Mesenchymal stem cell (in vitro differentiated cells and primary cell): Measurements from ENCODE around the gene ITIH5.

Source experiments
- DNase-seq: peaks from one replicate; pipeline ENCODE4 v3.0.0-alpha.2; 2013
- H2AFZ ChIP-seq: one replicate; pipeline ENCODE4 v1.6.1; 2013; ENCODE audit warnings: low read depth, mild to moderate bottlenecking, control low read depth, inconsistent platforms, low read length, moderate library complexity
- H2AK5ac ChIP-seq: 2 replicates; pipeline ENCODE4 v1.6.1; 2013; ENCODE audit warnings: low read length, moderate library complexity, mild to moderate bottlenecking, inconsistent platforms; ENCODE audit not compliant: severe bottlenecking
- H2BK120ac ChIP-seq: one replicate; pipeline ENCODE4 v1.6.1; 2013; ENCODE audit warnings: low read depth, mild to moderate bottlenecking, inconsistent platforms, low read length, moderate library complexity
- H2BK12ac ChIP-seq, 2 experiments: one replicate each; pipeline ENCODE4 v1.6.1; 2013; ENCODE audit warnings: inconsistent platforms in 2 of 2, low read length in 2 of 2, mild to moderate bottlenecking in 2 of 2, moderate library complexity in 2 of 2, control low read depth in 1 of 2
- H2BK15ac ChIP-seq: one replicate; pipeline ENCODE4 v1.6.1; 2013; ENCODE audit warnings: mild to moderate bottlenecking, low read depth, inconsistent platforms; ENCODE audit not compliant: poor library complexity, severe bottlenecking
- H2BK5ac ChIP-seq: 2 replicates; pipeline ENCODE4 v1.6.1; 2013; ENCODE audit warnings: low read depth, mild to moderate bottlenecking, low read length, control low read depth, inconsistent platforms; ENCODE audit not compliant: poor library complexity, severe bottlenecking
- H3K14ac ChIP-seq, 2 experiments: one replicate each; pipeline ENCODE4 v1.6.1; 2013; ENCODE audit warnings: inconsistent platforms in 2 of 2, low read length in 2 of 2, control low read depth in 1 of 2, mild to moderate bottlenecking in 1 of 2, moderate library complexity in 1 of 2
- H3K18ac ChIP-seq, 2 experiments: one replicate each; pipeline ENCODE4 v1.6.1; 2013; ENCODE audit warnings: inconsistent platforms in 2 of 2, low read length in 2 of 2, control low read depth in 1 of 2, low read depth in 1 of 2, mild to moderate bottlenecking in 1 of 2
- H3K23ac ChIP-seq, 2 experiments: one replicate each; pipeline ENCODE4 v1.6.1; 2013; ENCODE audit warnings: inconsistent platforms in 2 of 2, low read length in 2 of 2, mild to moderate bottlenecking in 2 of 2, moderate library complexity in 2 of 2, control low read depth in 1 of 2
- H3K27ac ChIP-seq: 2 replicates; pipeline ENCODE4 v1.5.1; 2013; ENCODE audit warnings: mild to moderate bottlenecking, moderate library complexity, low read length, control low read depth, inconsistent platforms; ENCODE audit not compliant: poor library complexity, severe bottlenecking
- H3K27me3 ChIP-seq, 2 experiments: 2 replicates each; pipeline versions ENCODE4 v1.6.1 to v1.7.0; 2013; ENCODE audit warnings: low read length in 2 of 2, mild to moderate bottlenecking in 2 of 2, moderate library complexity in 2 of 2, control low read depth in 1 of 2, inconsistent platforms in 1 of 2; ENCODE audit not compliant: control insufficient read depth in 1 of 2, insufficient read depth in 1 of 2
- H3K36me3 ChIP-seq, 2 experiments: 2 replicates each; pipeline versions ENCODE4 v1.6.1 to v1.7.0; 2013; ENCODE audit warnings: low read length in 2 of 2, control low read depth in 1 of 2, inconsistent platforms in 1 of 2, low read depth in 1 of 2, mild to moderate bottlenecking in 1 of 2; ENCODE audit not compliant: insufficient read depth in 2 of 2, control insufficient read depth in 1 of 2
- H3K4ac ChIP-seq, 2 experiments: one replicate each; pipeline ENCODE4 v1.6.1; 2013; ENCODE audit warnings: inconsistent platforms in 2 of 2, low read length in 2 of 2, mild to moderate bottlenecking in 2 of 2, moderate library complexity in 2 of 2, control low read depth in 1 of 2, low read depth in 1 of 2
- H3K4me1 ChIP-seq: 2 replicates; pipeline ENCODE4 v1.6.1; 2013; ENCODE audit warnings: low read depth, low read length, control low read depth; ENCODE audit not compliant: control insufficient read depth, insufficient read depth
- H3K4me2 ChIP-seq: 2 replicates; pipeline ENCODE4 v1.6.1; 2013; ENCODE audit warnings: low read length, mild to moderate bottlenecking, inconsistent platforms; ENCODE audit not compliant: poor library complexity, severe bottlenecking
- H3K4me3 ChIP-seq, 2 experiments: 2 replicates each; pipeline versions ENCODE4 v1.5.1 to v1.7.0; 2013; ENCODE audit warnings: low read length in 2 of 2, mild to moderate bottlenecking in 2 of 2, control low read depth in 1 of 2, low read depth in 1 of 2; ENCODE audit not compliant: insufficient read depth in 1 of 2
- H3K79me1 ChIP-seq: replicated peaks from 2 replicates; pipeline ENCODE4 v1.6.1; 2013; ENCODE audit warnings: mild to moderate bottlenecking, control low read depth, low read length, inconsistent platforms; ENCODE audit not compliant: poor library complexity, severe bottlenecking
- H3K9ac ChIP-seq: 2 replicates; pipeline ENCODE4 v1.7.0; 2013; ENCODE audit warnings: mild to moderate bottlenecking, low read length, moderate library complexity
- H3K9me3 ChIP-seq: 2 replicates; pipeline ENCODE4 v1.7.0; 2013; ENCODE audit warnings: mild to moderate bottlenecking, low read length; ENCODE audit not compliant: control insufficient read depth
- H4K8ac ChIP-seq: one replicate; pipeline ENCODE4 v1.6.1; 2013; ENCODE audit warnings: inconsistent platforms, mild to moderate bottlenecking, low read length, moderate library complexity
- H4K91ac ChIP-seq: one replicate; pipeline ENCODE4 v1.6.1; 2013; ENCODE audit warnings: mild to moderate bottlenecking, low read length, inconsistent platforms
- WGBS: methylation state at CpG from one replicate; pipeline ENCODE4 v1.1.7; 2013; ENCODE audit warnings: mixed read lengths; 5-methylcytosine and 5-hydroxymethylcytosine counted together

Gene ITIH5

GRCh38 chr10:7512487-7512886 lies 154.3 kb downstream of the ITIH5 start:
- no peak overlapping the region for H2BK5ac ChIP-seq
- no peak overlapping the region for H2AFZ ChIP-seq
- no peak overlapping the region for H3K14ac ChIP-seq
- DNase-seq: no peak
- H3K4ac ChIP-seq: no peak overlapping the region
- no peak overlapping the region for H3K4me3 ChIP-seq
- peaks cover 0 to 25% of the 10 kb centered on the region in 2 experiments for H3K27me3 ChIP-seq
- H3K79me1 ChIP-seq: no peaks in the 10 kb centered on the region
- H3K9ac ChIP-seq: no peak overlapping the region
- no peaks in the 10 kb centered on the region for H3K36me3 ChIP-seq
- H3K4me2 ChIP-seq: no peak overlapping the region
- H2AK5ac ChIP-seq: no peak overlapping the region
- H2BK12ac ChIP-seq: no peak overlapping the region
- H2BK120ac ChIP-seq: no peak overlapping the region
- H3K23ac ChIP-seq: no peak overlapping the region
- no peak overlapping the region for H3K18ac ChIP-seq
- WGBS: 78% methylated on average over 5 of the region's 7 CpGs
- H3K9me3 ChIP-seq: no peaks in the 10 kb centered on the region
- no peaks in the 10 kb centered on the region for H3K4me1 ChIP-seq
- no peak overlapping the region for H3K27ac ChIP-seq
- H2BK15ac ChIP-seq: no peak overlapping the region
- H4K91ac ChIP-seq: no peak overlapping the region
- H4K8ac ChIP-seq: no peak overlapping the region

- WGBS: 80% methylated on average over 4 of the region's 6 CpGs
- peaks cover 0 to 25% of the 10 kb centered on the region in 2 experiments for H3K27me3 ChIP-seq
- H2BK5ac ChIP-seq: no peak overlapping the region
- no peak overlapping the region for H2BK15ac ChIP-seq
- H2BK120ac ChIP-seq: no peak overlapping the region
- H3K27ac ChIP-seq: no peak overlapping the region
- H3K9ac ChIP-seq: no peak overlapping the region
- no peaks in the 10 kb centered on the region for H3K9me3 ChIP-seq
- no peak overlapping the region for H2AFZ ChIP-seq
- H2BK12ac ChIP-seq: no peak overlapping the region
- no peak for DNase-seq
- no peaks in the 10 kb centered on the region for H3K4me1 ChIP-seq
- no peak overlapping the region for H3K4me3 ChIP-seq
- H3K23ac ChIP-seq: no peak overlapping the region
- no peak overlapping the region for H3K4me2 ChIP-seq
- no peak overlapping the region for H2AK5ac ChIP-seq
- H4K8ac ChIP-seq: no peak overlapping the region
- H4K91ac ChIP-seq: no peak overlapping the region
- H3K4ac ChIP-seq: no peak overlapping the region
- no peaks in the 10 kb centered on the region for H3K79me1 ChIP-seq
- H3K36me3 ChIP-seq: no peaks in the 10 kb centered on the region
- H3K18ac ChIP-seq: no peak overlapping the region
- no peak overlapping the region for H3K14ac ChIP-seq
These were observed 155.2 kb downstream of the ITIH5 start for GRCh38 chr10:7511612-7512011.
